IMR-90 (cell line): ENCODE results near the gene NTRK2. TPM values are rescaled to one million over a fixed set of nuclear protein-coding genes. Genes with fewer than 3 reads are reported as not detected.

ENCODE experiments used
- ATAC-seq: fragments of 200-7000 bp; cut with Tn5 transposase; 2 replicates; pipeline ENCODE4 v1.9.1; 2020; ENCODE audit warnings: low read depth, mild to moderate bottlenecking, moderate library complexity
- BruUV-seq: library from RNA; stranded (reverse); fragments of 400-500 nt; replicated peaks from 2 replicates; lab custom pipeline; 2021; lab: Mats Ljungman, UMichigan
- CTCF ChIA-PET: fragments of 300-600 bp; formaldehyde crosslinking; extraction: SDS; loops from one replicate; lab custom pipeline; 2021; ENCODE audit warnings: antibody characterized with exemption; lab: Yijun Ruan, JAX
- POLR2A ChIA-PET: fragments of 300-600 bp; sonication (Branson Sonifier 250); formaldehyde crosslinking; loops from one replicate; lab custom pipeline; 2022; ENCODE audit warnings: antibody characterized with exemption; ENCODE audit not compliant: unreplicated experiment; lab: Charles Lee
- DNase-seq: peaks from one replicate; pipeline ENCODE4 v3.0.0; 2013
- H2AFZ ChIP-seq: replicated peaks from 2 replicates; pipeline ENCODE3; 2013; ENCODE audit warnings: low read length, mild to moderate bottlenecking; ENCODE audit not compliant: poor library complexity
- H2AK5ac ChIP-seq: 2 replicates; pipeline ENCODE4 v1.6.1; 2013; ENCODE audit warnings: low read depth, low read length, inconsistent platforms
- H2AK9ac ChIP-seq: replicated peaks from 2 replicates; pipeline ENCODE3; 2013; ENCODE audit warnings: mild to moderate bottlenecking, low read depth, low read length, moderate library complexity; ENCODE audit not compliant: poor library complexity
- H2BK120ac ChIP-seq: 2 replicates; pipeline ENCODE4 v1.6.1; 2013; ENCODE audit warnings: low read depth, low read length, inconsistent platforms
- H2BK15ac ChIP-seq: 3 replicates; pipeline ENCODE4 v1.6.1; 2013; ENCODE audit warnings: low read depth, low read length, inconsistent platforms
- H2BK20ac ChIP-seq: 2 replicates; pipeline ENCODE4 v1.6.1; 2013; ENCODE audit warnings: low read depth, mild to moderate bottlenecking, inconsistent platforms, low read length, moderate library complexity
- H2BK5ac ChIP-seq: 2 replicates; pipeline ENCODE4 v1.6.1; 2013; ENCODE audit warnings: mild to moderate bottlenecking, low read depth, low read length, inconsistent platforms; ENCODE audit not compliant: poor library complexity, severe bottlenecking
- H3K14ac ChIP-seq: replicated peaks from 2 replicates; pipeline ENCODE4 v1.6.1; 2013; ENCODE audit warnings: low read depth, low read length, inconsistent platforms
- H3K18ac ChIP-seq: 2 replicates; pipeline ENCODE4 v1.6.1; 2013; ENCODE audit warnings: low read depth, low read length, control low read depth
- H3K23ac ChIP-seq: 2 replicates; pipeline ENCODE4 v1.6.1; 2013; ENCODE audit warnings: low read depth, low read length, inconsistent platforms
- H3K27ac ChIP-seq: 2 replicates; pipeline ENCODE4 v1.5.1; 2013; ENCODE audit warnings: mild to moderate bottlenecking, control low read depth, low read length; ENCODE audit not compliant: insufficient read depth
- H3K27me3 ChIP-seq: 2 replicates; pipeline ENCODE4 v1.6.1; 2013; ENCODE audit warnings: low read length; ENCODE audit not compliant: control insufficient read depth, insufficient read depth
- H3K36me3 ChIP-seq: 2 replicates; pipeline ENCODE4 v1.6.1; 2013; ENCODE audit warnings: low read length, mixed read lengths; ENCODE audit not compliant: control insufficient read depth, insufficient read depth
- H3K4ac ChIP-seq: 2 replicates; pipeline ENCODE4 v1.6.1; 2013; ENCODE audit warnings: low read depth, low read length, inconsistent platforms
- H3K4me1 ChIP-seq: 2 replicates; pipeline ENCODE4 v1.6.1; 2013; ENCODE audit warnings: low read length, mixed read lengths; ENCODE audit not compliant: control insufficient read depth, insufficient read depth
- H3K4me2 ChIP-seq: 2 replicates; pipeline ENCODE4 v1.6.1; 2013; ENCODE audit warnings: low read depth, mild to moderate bottlenecking, control low read depth, low read length, moderate library complexity
- H3K4me3 ChIP-seq: 2 replicates; pipeline ENCODE4 v1.5.1; 2013; ENCODE audit warnings: low read depth, mild to moderate bottlenecking, control low read depth, low read length, moderate library complexity; ENCODE audit not compliant: insufficient read depth
- H3K56ac ChIP-seq: 2 replicates; pipeline ENCODE4 v1.6.1; 2013; ENCODE audit warnings: low read length, inconsistent platforms; ENCODE audit not compliant: insufficient read depth; ENCODE audit errors: extremely low read depth
- H3K79me1 ChIP-seq, 2 experiments: 2 replicates each; pipeline ENCODE4 v1.6.1; 2013; ENCODE audit warnings: low read length in 2 of 2, inconsistent platforms in 1 of 2, low read depth in 1 of 2
- H3K9ac ChIP-seq: 2 replicates; pipeline ENCODE4 v1.6.1; 2013; ENCODE audit warnings: low read depth, low read length, control low read depth
- H3K9me1 ChIP-seq: 2 replicates; pipeline ENCODE4 v1.6.1; 2013; ENCODE audit warnings: low read length, inconsistent platforms; ENCODE audit not compliant: insufficient read depth
- H3K9me3 ChIP-seq: 2 replicates; pipeline ENCODE4 v1.6.1; 2013; ENCODE audit warnings: low read length; ENCODE audit not compliant: control insufficient read depth, insufficient read depth
- H4K20me1 ChIP-seq: 2 replicates; pipeline ENCODE4 v1.6.1; 2013; ENCODE audit warnings: low read length, inconsistent platforms; ENCODE audit not compliant: insufficient read depth
- H4K5ac ChIP-seq: 2 replicates; pipeline ENCODE4 v1.6.1; 2013; ENCODE audit warnings: mild to moderate bottlenecking, low read depth, low read length, control low read depth
- H4K8ac ChIP-seq, 2 experiments: 2 replicates each; pipeline ENCODE4 v1.6.1; 2013; ENCODE audit warnings: low read depth in 2 of 2, low read length in 2 of 2, control low read depth in 1 of 2, inconsistent platforms in 1 of 2
- H4K91ac ChIP-seq: 2 replicates; pipeline ENCODE4 v1.6.1; 2013; ENCODE audit warnings: low read depth, low read length, inconsistent platforms; ENCODE audit not compliant: insufficient read depth
- CEBPB ChIP-seq: IDR thresholded peaks from 2 replicates; pipeline ENCODE4 v1.6.1; 2012; ENCODE audit warnings: low read depth, low read length, improper control_type of control experiment
- CHD1 ChIP-seq: IDR thresholded peaks from 2 replicates; pipeline ENCODE4 v1.6.1; 2012; ENCODE audit warnings: low read depth, low read length, improper control_type of control experiment
- CTCF ChIP-seq: conservative IDR thresholded peaks from 2 replicates; pipeline ENCODE4 v1.5.1; 2012; ENCODE audit warnings: mild to moderate bottlenecking, low read depth, low read length, improper control_type of control experiment
- ELK1 ChIP-seq: fragments of 150-350 bp; IDR thresholded peaks from 2 replicates; pipeline ENCODE4 v1.6.1; 2016; ENCODE audit warnings: low read depth, mild to moderate bottlenecking, low read length, moderate library complexity, borderline replicate concordance
- FOS ChIP-seq: fragments of 150-350 bp; IDR thresholded peaks from 2 replicates; pipeline ENCODE4 v1.6.1; 2016; ENCODE audit warnings: low read depth, low read length
- MAFK ChIP-seq: IDR thresholded peaks from 2 replicates; pipeline ENCODE4 v1.6.1; 2012; ENCODE audit warnings: low read depth, low read length, improper control_type of control experiment
- MAZ ChIP-seq: IDR thresholded peaks from 2 replicates; pipeline ENCODE4 v1.6.1; 2012; ENCODE audit warnings: low read depth, mild to moderate bottlenecking, low read length, improper control_type of control experiment, moderate library complexity, borderline replicate concordance
- MXI1 ChIP-seq: IDR thresholded peaks from 2 replicates; pipeline ENCODE4 v1.6.1; 2012; ENCODE audit warnings: low read depth, mild to moderate bottlenecking, low read length, moderate library complexity, borderline replicate concordance
- NFE2L2 ChIP-seq: fragments of 150-350 bp; IDR thresholded peaks from 2 replicates; pipeline ENCODE4 v1.6.1; 2016; ENCODE audit warnings: low read depth, mild to moderate bottlenecking, low read length
- POLR2A ChIP-seq: IDR thresholded peaks from 2 replicates; pipeline ENCODE4 v1.6.1; 2012; ENCODE audit warnings: mild to moderate bottlenecking, low read depth, low read length
- RAD21 ChIP-seq: IDR thresholded peaks from 2 replicates; pipeline ENCODE4 v1.6.1; 2012; ENCODE audit warnings: low read length, improper control_type of control experiment
- RCOR1 ChIP-seq: IDR thresholded peaks from 2 replicates; pipeline ENCODE4 v1.6.1; 2012; ENCODE audit warnings: mild to moderate bottlenecking, low read length, improper control_type of control experiment; ENCODE audit not compliant: insufficient replicate concordance
- RFX5 ChIP-seq: IDR thresholded peaks from 2 replicates; pipeline ENCODE4 v1.8.0; 2012; ENCODE audit warnings: low read depth, mild to moderate bottlenecking, low read length, moderate library complexity
- USF2 ChIP-seq: fragments of 150-350 bp; IDR thresholded peaks from 2 replicates; pipeline ENCODE4 v1.6.1; 2017; ENCODE audit warnings: mild to moderate bottlenecking, antibody characterized with exemption, low read length, low read depth
- dilution Hi-C: fragments of 300-500 bp; cut with HindIII; formaldehyde crosslinking; loops from one replicate; pipeline ENCODE4 v1.14.3; 2018; ENCODE audit warnings: low sequenced_read_pairs; ENCODE audit not compliant: unreplicated experiment
- in situ Hi-C: fragments of 300-500 bp; cut with MboI; formaldehyde crosslinking; loops from 3 replicates; pipeline ENCODE4 v1.14.3; 2019; ENCODE audit warnings: low sequenced_read_pairs, inconsistent platforms, mixed read lengths
- intact Hi-C: fragments of 100-400 bp; cut with micrococcal nuclease; formaldehyde crosslinking; loops from 2 replicates; pipeline ENCODE4 v1.10.0; 2022
- polyA plus RNA-seq, 3 experiments: library from polyadenylated mRNA; depleted of rRNA; stranded (reverse); fragments of >200 nt; gene quantifications; 2 replicates each; pipeline ENCODE4 v1.2.3, GENCODE V29; 2012; ENCODE audit warnings: low replicate concordance in 1 of 3
- total RNA-seq: library from RNA; depleted of rRNA; stranded (reverse); fragments of >200 nt; gene quantifications from 2 replicates; pipeline ENCODE4 v1.2.3, GENCODE V29; 2012

The NTRK2 gene
- total and polyA plus RNA-seq, 2 of the 4 experiments (the other 2 are of a cell fraction), result under 0.01 to 0.02 TPM

GRCh38 chr9:84935528-84936117, 266.1 kb downstream of the NTRK2 start:
- Histone ChIP-seq H4K91ac (no peak overlapping the region), H4K5ac (no peak overlapping the region), H2AK5ac (no peak overlapping the region), H3K4me2 (no peak overlapping the region), H3K4me3 (no peak overlapping the region), H2BK20ac (no peak overlapping the region), H3K14ac (no peak overlapping the region), H3K23ac (no peak overlapping the region), H2AFZ (no peak overlapping the region), H3K27me3 (no peaks in the 10 kb centered on the region), H4K8ac (no peak overlapping the region), H2BK5ac (no peak overlapping the region), H3K9me3 (peaks cover 6% of the 10 kb centered on the region), H2AK9ac (no peak overlapping the region), H3K4ac (no peak overlapping the region), H3K79me1 (no peaks in the 10 kb centered on the region), H2BK15ac (no peak overlapping the region), H3K4me1 (no peaks in the 10 kb centered on the region), H3K9ac (no peak overlapping the region), H3K27ac (no peak overlapping the region), H3K36me3 (no peaks in the 10 kb centered on the region), H4K20me1 (no peaks in the 10 kb centered on the region), H3K18ac (no peak overlapping the region), H2BK120ac (no peak overlapping the region), H3K9me1 (no peaks in the 10 kb centered on the region), H3K56ac (no peak overlapping the region)
- TF ChIP-seq RAD21 (no peak), RCOR1 (no peak), FOS (no peak), USF2 (no peak), CTCF (no peak), MAZ (no peak), ELK1 (no peak), POLR2A (no peak), MAFK (no peak), RFX5 (no peak), MXI1 (no peak), CHD1 (no peak), CEBPB (no peak), NFE2L2 (no peak)
- ChIA-PET POLR2A (no interaction called here), CTCF (no interaction called here)
- in situ Hi-C loops (no loop called here), dilution Hi-C loops (no loop called here), intact Hi-C loops (no loop called here)
- no peak for DNase-seq
- no peak for ATAC-seq
- no TSS peak for BruUV-seq
